HEK293 (cell line): Measurements from ENCODE around the gene CYB5R3.

Experiments used
- KLF16 ChIP-seq: fragments of 450-650 bp; formaldehyde crosslinking; IDR thresholded peaks from 2 replicates; pipeline ENCODE4 v1.5.1; 2017; ENCODE audit warnings: missing biosample characterization, missing genetic modification characterization
- ZBTB8A ChIP-seq: fragments of 450-650 bp; formaldehyde crosslinking; IDR thresholded peaks from 2 replicates; pipeline ENCODE4 v1.5.1; 2016; ENCODE audit warnings: missing biosample characterization, missing genetic modification characterization
- ZNF501 ChIP-seq: fragments of 450-650 bp; formaldehyde crosslinking; IDR thresholded peaks from 2 replicates; pipeline ENCODE4 v1.5.1; 2016; ENCODE audit warnings: missing biosample characterization, missing genetic modification characterization
- TF ChIP-seq, protein P1 (sequence below): fragments of 450-650 bp; formaldehyde crosslinking; IDR thresholded peaks from 2 replicates; pipeline ENCODE4 v1.5.1; 2016; ENCODE audit warnings: missing biosample characterization, missing genetic modification characterization
- TF ChIP-seq, protein P2 (sequence below): sonication (generic); formaldehyde crosslinking; IDR thresholded peaks from 2 replicates; pipeline ENCODE4 v1.8.1; 2022; ENCODE audit warnings: mild to moderate bottlenecking, moderate library complexity, missing genetic modification reagents

DNA sequence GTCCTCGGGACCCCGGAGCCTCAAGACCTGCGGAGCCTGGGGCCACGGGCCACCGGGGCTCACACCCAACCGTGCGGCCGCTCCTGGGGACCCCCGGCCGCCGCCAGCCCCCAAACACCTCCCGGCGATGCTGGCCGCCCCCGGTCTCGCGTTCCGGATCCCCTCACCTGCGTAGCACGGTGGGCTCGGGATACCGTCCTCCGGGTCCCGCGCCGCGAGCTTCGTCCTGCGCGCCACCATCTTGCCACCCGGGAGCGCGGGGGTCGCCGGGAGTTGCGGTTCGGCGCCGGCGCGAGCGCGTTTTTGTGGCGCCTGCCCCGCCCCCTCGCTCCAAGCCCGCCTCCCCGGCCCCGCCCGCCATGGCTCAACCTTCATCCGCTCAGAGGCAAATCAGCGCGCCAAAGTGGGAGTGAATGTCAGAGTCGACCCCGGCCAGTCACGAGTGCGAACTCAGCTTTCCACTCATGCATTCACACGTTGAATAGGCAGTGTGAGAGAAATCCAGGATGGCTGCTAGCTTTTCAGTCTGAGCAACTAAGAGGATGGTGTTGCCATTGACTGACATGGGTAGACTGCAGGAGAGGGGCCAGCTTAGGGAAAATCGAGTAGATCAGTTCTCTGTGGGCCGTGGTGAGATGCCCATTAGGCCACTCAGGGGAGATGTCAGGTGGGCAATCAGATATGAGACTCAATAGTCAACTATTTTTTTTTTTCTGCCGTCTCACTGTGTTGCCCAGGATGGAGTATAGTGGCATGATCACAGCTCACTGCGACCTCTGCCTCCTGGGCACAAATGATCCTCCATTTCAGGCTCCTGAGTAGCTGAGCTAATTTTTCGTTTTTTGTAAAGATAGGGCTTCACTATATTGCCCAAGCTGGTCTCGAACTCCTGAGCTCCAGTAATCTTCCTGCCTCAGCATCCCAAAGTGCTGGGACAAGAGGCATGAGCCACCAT lies 67.2 kb downstream of the CYB5R3 start:
- TF ChIP-seq KLF16 (tag by site-specific recombination) (no peak), ZNF501 (tag by site-specific recombination) (no peak; the same call in 1 of the 2 replicates), ZBTB8A (no peak)
- TF ChIP-seq, protein P1, sequence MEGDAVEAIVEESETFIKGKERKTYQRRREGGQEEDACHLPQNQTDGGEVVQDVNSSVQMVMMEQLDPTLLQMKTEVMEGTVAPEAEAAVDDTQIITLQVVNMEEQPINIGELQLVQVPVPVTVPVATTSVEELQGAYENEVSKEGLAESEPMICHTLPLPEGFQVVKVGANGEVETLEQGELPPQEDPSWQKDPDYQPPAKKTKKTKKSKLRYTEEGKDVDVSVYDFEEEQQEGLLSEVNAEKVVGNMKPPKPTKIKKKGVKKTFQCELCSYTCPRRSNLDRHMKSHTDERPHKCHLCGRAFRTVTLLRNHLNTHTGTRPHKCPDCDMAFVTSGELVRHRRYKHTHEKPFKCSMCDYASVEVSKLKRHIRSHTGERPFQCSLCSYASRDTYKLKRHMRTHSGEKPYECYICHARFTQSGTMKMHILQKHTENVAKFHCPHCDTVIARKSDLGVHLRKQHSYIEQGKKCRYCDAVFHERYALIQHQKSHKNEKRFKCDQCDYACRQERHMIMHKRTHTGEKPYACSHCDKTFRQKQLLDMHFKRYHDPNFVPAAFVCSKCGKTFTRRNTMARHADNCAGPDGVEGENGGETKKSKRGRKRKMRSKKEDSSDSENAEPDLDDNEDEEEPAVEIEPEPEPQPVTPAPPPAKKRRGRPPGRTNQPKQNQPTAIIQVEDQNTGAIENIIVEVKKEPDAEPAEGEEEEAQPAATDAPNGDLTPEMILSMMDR (tag by site-specific recombination): no peak
- TF ChIP-seq, protein P2, sequence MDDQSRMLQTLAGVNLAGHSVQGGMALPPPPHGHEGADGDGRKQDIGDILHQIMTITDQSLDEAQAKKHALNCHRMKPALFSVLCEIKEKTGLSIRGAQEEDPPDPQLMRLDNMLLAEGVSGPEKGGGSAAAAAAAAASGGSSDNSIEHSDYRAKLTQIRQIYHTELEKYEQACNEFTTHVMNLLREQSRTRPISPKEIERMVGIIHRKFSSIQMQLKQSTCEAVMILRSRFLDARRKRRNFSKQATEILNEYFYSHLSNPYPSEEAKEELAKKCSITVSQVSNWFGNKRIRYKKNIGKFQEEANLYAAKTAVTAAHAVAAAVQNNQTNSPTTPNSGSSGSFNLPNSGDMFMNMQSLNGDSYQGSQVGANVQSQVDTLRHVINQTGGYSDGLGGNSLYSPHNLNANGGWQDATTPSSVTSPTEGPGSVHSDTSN (CRISPR knock-in tag): no peak
